HEK293 (cell line): ENCODE data around the gene KCNK18.

Source experiments
- CTCF ChIA-PET: fragments of 350-600 bp; formaldehyde crosslinking; extraction: SDS; loops from one replicate; lab custom pipeline; 2021; ENCODE audit warnings: antibody characterized with exemption; lab: Yijun Ruan, JAX
- POLR2A ChIA-PET: fragments of 300-600 bp; formaldehyde crosslinking; extraction: SDS; loops from one replicate; lab custom pipeline; 2020; ENCODE audit warnings: antibody characterized with exemption, inconsistent platforms; lab: Yijun Ruan, JAX
- H3K27ac ChIP-seq: fragments of 200-500 bp; sonication (Bioruptor generic); 2 replicates; pipeline ENCODE4 v1.5.1; 2014; ENCODE audit warnings: low read depth, low read length, control low read depth, inconsistent platforms; ENCODE audit errors: extremely low read depth
- H3K36me3 ChIP-seq, 2 experiments: fragments of 200-500 bp in 1 of 2; sonication (Bioruptor generic) in 1 of 2; 1 replicate in 1 of 2; 2 replicates in 1 of 2; pipeline ENCODE4 v1.5.1; 2014 to 2017; ENCODE audit warnings: inconsistent platforms in 2 of 2, low read length in 2 of 2; ENCODE audit not compliant: control insufficient read depth in 2 of 2, insufficient read depth in 1 of 2
- H3K4me1 ChIP-seq: fragments of 200-500 bp; sonication (Bioruptor generic); 2 replicates; pipeline ENCODE4 v1.5.1; 2014; ENCODE audit warnings: mild to moderate bottlenecking, low read length, inconsistent platforms; ENCODE audit not compliant: control insufficient read depth, insufficient read depth
- H3K4me3 ChIP-seq: 2 replicates; pipeline ENCODE4 v1.5.1; 2011; ENCODE audit warnings: low read depth, mild to moderate bottlenecking, control low read depth, low read length, moderate library complexity
- H3K9me3 ChIP-seq: fragments of 200-500 bp; sonication (Bioruptor generic); 2 replicates; pipeline ENCODE4 v1.5.1; 2014; ENCODE audit warnings: low read depth, low read length, inconsistent platforms; ENCODE audit not compliant: control insufficient read depth, insufficient read depth
- EGR2 ChIP-seq: fragments of 450-650 bp; formaldehyde crosslinking; IDR thresholded peaks from 2 replicates; pipeline ENCODE4 v1.5.1; 2016; ENCODE audit warnings: low read depth, missing biosample characterization, missing genetic modification characterization
- REPIN1 ChIP-seq: fragments of 450-650 bp; formaldehyde crosslinking; IDR thresholded peaks from 2 replicates; pipeline ENCODE4 v1.5.1; 2017; ENCODE audit warnings: missing biosample characterization, missing genetic modification characterization, low read depth
- SP3 ChIP-seq: fragments of 450-650 bp; formaldehyde crosslinking; IDR thresholded peaks from 2 replicates; pipeline ENCODE4 v1.5.1; 2016; ENCODE audit warnings: missing biosample characterization, missing genetic modification characterization
- ZFHX2 ChIP-seq: fragments of 450-650 bp; formaldehyde crosslinking; conservative IDR thresholded peaks from 2 replicates; pipeline ENCODE4 v1.5.1; 2016; ENCODE audit warnings: missing biosample characterization, missing genetic modification characterization
- ZIC2 ChIP-seq: fragments of 450-650 bp; formaldehyde crosslinking; IDR thresholded peaks from 2 replicates; pipeline ENCODE4 v1.5.1; 2016; ENCODE audit warnings: missing biosample characterization, missing genetic modification characterization
- ZNF184 ChIP-seq: fragments of 450-650 bp; IDR thresholded peaks from 2 replicates; pipeline ENCODE4 v1.5.1; 2018; ENCODE audit warnings: missing biosample characterization, mild to moderate bottlenecking, missing genetic modification characterization
- ZNF221 ChIP-seq: fragments of 450-650 bp; formaldehyde crosslinking; IDR thresholded peaks from 2 replicates; pipeline ENCODE4 v1.5.1; 2017; ENCODE audit warnings: missing biosample characterization, missing genetic modification characterization, borderline replicate concordance
- ZNF394 ChIP-seq: fragments of 450-650 bp; formaldehyde crosslinking; IDR thresholded peaks from 2 replicates; pipeline ENCODE4 v1.5.1; 2016; ENCODE audit warnings: missing biosample characterization, missing genetic modification characterization, mild to moderate bottlenecking, moderate library complexity, borderline replicate concordance
- ZNF558 ChIP-seq: fragments of 450-650 bp; formaldehyde crosslinking; IDR thresholded peaks from 2 replicates; pipeline ENCODE4 v1.5.1; 2016; ENCODE audit warnings: missing biosample characterization, missing genetic modification characterization
- ZNF660 ChIP-seq: fragments of 450-650 bp; IDR thresholded peaks from 2 replicates; pipeline ENCODE4 v1.5.1; 2018; ENCODE audit warnings: missing biosample characterization, mild to moderate bottlenecking, missing genetic modification characterization
- ZNF664 ChIP-seq: fragments of 450-650 bp; formaldehyde crosslinking; IDR thresholded peaks from 2 replicates; pipeline ENCODE4 v1.5.1; 2016; ENCODE audit warnings: missing biosample characterization, missing genetic modification characterization
- ZNF776 ChIP-seq: fragments of 450-650 bp; formaldehyde crosslinking; IDR thresholded peaks from 2 replicates; pipeline ENCODE4 v1.5.0; 2017; ENCODE audit warnings: missing biosample characterization, missing genetic modification characterization, borderline replicate concordance
- TF ChIP-seq, protein P1 (sequence below): fragments of 450-650 bp; formaldehyde crosslinking; IDR thresholded peaks from 2 replicates; pipeline ENCODE4 v1.5.1; 2016; ENCODE audit warnings: missing biosample characterization, missing genetic modification characterization
- TF ChIP-seq, protein P2 (sequence below): fragments of 450-650 bp; formaldehyde crosslinking; IDR thresholded peaks from 2 replicates; pipeline ENCODE4 v1.5.1; 2016; ENCODE audit warnings: missing biosample characterization, missing genetic modification characterization, low read depth
- TF ChIP-seq, protein P3 (sequence below): fragments of 450-650 bp; formaldehyde crosslinking; IDR thresholded peaks from 2 replicates; pipeline ENCODE4 v1.5.1; 2016; ENCODE audit warnings: missing biosample characterization, missing genetic modification characterization

KCNK18 gene

GRCh38 chr10:117216611-117217195 lies 19.4 kb downstream of the KCNK18 start (continued):
- peak; percentile 64 for TF ChIP-seq ZNF394 (tag by site-specific recombination)
- no peak for TF ChIP-seq ZNF558 (tag by site-specific recombination)
- no peak for TF ChIP-seq ZNF776
- peak; percentile 85 for TF ChIP-seq ZNF660 (tag by site-specific recombination)

GRCh38 chr10:117217196-117217761 lies 20.0 kb downstream of the KCNK18 start:
- H3K9me3 ChIP-seq: no peaks in the 10 kb centered on the region
- no peaks in the 10 kb centered on the region for H3K36me3 ChIP-seq
- peaks cover 3% of the 10 kb centered on the region; the same call in 1 of the 2 replicates for H3K4me1 ChIP-seq
- TF ChIP-seq, protein P1, sequence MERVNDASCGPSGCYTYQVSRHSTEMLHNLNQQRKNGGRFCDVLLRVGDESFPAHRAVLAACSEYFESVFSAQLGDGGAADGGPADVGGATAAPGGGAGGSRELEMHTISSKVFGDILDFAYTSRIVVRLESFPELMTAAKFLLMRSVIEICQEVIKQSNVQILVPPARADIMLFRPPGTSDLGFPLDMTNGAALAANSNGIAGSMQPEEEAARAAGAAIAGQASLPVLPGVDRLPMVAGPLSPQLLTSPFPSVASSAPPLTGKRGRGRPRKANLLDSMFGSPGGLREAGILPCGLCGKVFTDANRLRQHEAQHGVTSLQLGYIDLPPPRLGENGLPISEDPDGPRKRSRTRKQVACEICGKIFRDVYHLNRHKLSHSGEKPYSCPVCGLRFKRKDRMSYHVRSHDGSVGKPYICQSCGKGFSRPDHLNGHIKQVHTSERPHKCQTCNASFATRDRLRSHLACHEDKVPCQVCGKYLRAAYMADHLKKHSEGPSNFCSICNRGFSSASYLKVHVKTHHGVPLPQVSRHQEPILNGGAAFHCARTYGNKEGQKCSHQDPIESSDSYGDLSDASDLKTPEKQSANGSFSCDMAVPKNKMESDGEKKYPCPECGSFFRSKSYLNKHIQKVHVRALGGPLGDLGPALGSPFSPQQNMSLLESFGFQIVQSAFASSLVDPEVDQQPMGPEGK: no peak
- TF ChIP-seq ZFHX2 (tag by site-specific recombination): peak; percentile 52
- peak; percentile 60; the same call in 1 of the 2 replicates for TF ChIP-seq ZIC2 (tag by site-specific recombination)
- TF ChIP-seq ZNF664 (tag by site-specific recombination): peak; percentile 96
- TF ChIP-seq EGR2 (tag by site-specific recombination): 0 out of 2 replicates have a peak, but pooled peaks have one; percentile 7
- H3K27ac ChIP-seq: peak overlapping the region; percentile 34; the same call in 1 of the 2 replicates
- H3K4me3 ChIP-seq: peak overlapping the region; percentile 34
- POLR2A ChIA-PET: interaction anchor here (1.4 kb wide), 1 partner anchor 103 kb away, joined by 5 read pairs; no protein-coding TSS in a partner anchor
- CTCF ChIA-PET: interaction anchor here (0.6 to 4.9 kb wide), 56 partner anchors 9 to 1329 kb away, joined by 3 to 142 read pairs (median 5); no protein-coding TSS in a partner anchor

DNA sequence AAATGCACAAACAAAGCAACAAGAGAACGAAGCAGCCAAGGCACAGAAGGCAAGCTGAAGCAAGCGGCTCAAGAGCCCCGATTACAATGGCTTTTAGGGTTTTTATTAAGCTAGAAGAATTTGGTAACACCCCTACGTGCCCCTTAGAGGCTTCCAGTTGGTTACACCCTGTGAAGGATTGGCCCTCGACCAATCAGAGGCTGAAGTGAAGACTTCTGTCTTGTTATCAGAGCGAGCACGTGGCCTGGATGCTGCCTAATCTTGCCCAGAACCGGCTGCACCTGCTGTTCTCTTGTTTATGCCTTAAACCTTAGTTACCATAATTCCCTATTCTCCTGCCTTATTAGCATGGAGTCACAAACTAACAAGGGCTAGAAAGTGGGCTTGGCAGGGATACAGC lies 21.4 kb downstream of the KCNK18 start:
- H3K27ac ChIP-seq: no peak overlapping the region
- CTCF ChIA-PET: interaction anchor here (0.6 to 4.9 kb wide), 10 partner anchors 8 to 672 kb away, joined by 3 to 142 read pairs (median 4); no protein-coding TSS in a partner anchor
- H3K4me1 ChIP-seq: peaks cover 3% of the 10 kb centered on the region; the same call in 1 of the 2 replicates
- H3K36me3 ChIP-seq: no peaks in the 10 kb centered on the region
- no peak overlapping the region for H3K4me3 ChIP-seq
- POLR2A ChIA-PET: no interaction called here
- H3K9me3 ChIP-seq: no peaks in the 10 kb centered on the region
- TF ChIP-seq, protein P2, sequence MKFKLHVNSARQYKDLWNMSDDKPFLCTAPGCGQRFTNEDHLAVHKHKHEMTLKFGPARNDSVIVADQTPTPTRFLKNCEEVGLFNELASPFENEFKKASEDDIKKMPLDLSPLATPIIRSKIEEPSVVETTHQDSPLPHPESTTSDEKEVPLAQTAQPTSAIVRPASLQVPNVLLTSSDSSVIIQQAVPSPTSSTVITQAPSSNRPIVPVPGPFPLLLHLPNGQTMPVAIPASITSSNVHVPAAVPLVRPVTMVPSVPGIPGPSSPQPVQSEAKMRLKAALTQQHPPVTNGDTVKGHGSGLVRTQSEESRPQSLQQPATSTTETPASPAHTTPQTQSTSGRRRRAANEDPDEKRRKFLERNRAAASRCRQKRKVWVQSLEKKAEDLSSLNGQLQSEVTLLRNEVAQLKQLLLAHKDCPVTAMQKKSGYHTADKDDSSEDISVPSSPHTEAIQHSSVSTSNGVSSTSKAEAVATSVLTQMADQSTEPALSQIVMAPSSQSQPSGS (tag by site-specific recombination): no peak
- no peak for TF ChIP-seq ZNF184 (tag by site-specific recombination)
- no peak for TF ChIP-seq REPIN1 (tag by site-specific recombination)
- no peak for TF ChIP-seq ZNF221 (tag by site-specific recombination)
- TF ChIP-seq, protein P3, sequence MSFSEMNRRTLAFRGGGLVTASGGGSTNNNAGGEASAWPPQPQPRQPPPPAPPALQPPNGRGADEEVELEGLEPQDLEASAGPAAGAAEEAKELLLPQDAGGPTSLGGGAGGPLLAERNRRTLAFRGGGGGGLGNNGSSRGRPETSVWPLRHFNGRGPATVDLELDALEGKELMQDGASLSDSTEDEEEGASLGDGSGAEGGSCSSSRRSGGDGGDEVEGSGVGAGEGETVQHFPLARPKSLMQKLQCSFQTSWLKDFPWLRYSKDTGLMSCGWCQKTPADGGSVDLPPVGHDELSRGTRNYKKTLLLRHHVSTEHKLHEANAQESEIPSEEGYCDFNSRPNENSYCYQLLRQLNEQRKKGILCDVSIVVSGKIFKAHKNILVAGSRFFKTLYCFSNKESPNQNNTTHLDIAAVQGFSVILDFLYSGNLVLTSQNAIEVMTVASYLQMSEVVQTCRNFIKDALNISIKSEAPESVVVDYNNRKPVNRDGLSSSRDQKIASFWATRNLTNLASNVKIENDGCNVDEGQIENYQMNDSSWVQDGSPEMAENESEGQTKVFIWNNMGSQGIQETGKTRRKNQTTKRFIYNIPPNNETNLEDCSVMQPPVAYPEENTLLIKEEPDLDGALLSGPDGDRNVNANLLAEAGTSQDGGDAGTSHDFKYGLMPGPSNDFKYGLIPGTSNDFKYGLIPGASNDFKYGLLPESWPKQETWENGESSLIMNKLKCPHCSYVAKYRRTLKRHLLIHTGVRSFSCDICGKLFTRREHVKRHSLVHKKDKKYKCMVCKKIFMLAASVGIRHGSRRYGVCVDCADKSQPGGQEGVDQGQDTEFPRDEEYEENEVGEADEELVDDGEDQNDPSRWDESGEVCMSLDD (tag by site-specific recombination): no peak
- TF ChIP-seq SP3 (tag by site-specific recombination): no peak
